ENCODE data around the gene COBLL1.
"Not testable (repeated sequence)": the region's sequence is repeated elsewhere in the genome, so short reads cannot be mapped to it uniquely, and the experiment has no call there.

Gene COBLL1

GRCh38 chr2:164719996-164720941 is 121.4 kb downstream of the COBLL1 start:
- DNase-seq (ENCODE audit: insufficient read length) (no peak), FAIRE-seq (no peak)
- TF ChIP-seq POLR2A (IDR thresholded peaks at IDR 0.05; ENCODE audit: low read depth, low read length) (no peak), TAF1 (IDR thresholded peaks at IDR 0.05; ENCODE audit: borderline replicate concordance, low read depth, low read length) (no peak), POLR2AphosphoS5 (IDR thresholded peaks at IDR 0.05; ENCODE audit: low read depth, low read length) (no peak)

- DNase-seq (ENCODE audit: insufficient read length) = no peak
- TF ChIP-seq TAF1 (IDR thresholded peaks at IDR 0.05; ENCODE audit: borderline replicate concordance, low read depth, low read length) = no peak
- no peak for TF ChIP-seq POLR2AphosphoS5 (IDR thresholded peaks at IDR 0.05; ENCODE audit: low read depth, low read length)
- no peak for TF ChIP-seq POLR2A (IDR thresholded peaks at IDR 0.05; ENCODE audit: low read depth, low read length)
- FAIRE-seq = no peak
Measured at GRCh38 chr2:164717000-164717803, 124.4 kb downstream of the COBLL1 start.

GRCh38 chr2:164714471-164714870 is 127.2 kb downstream of the COBLL1 start:
- TF ChIP-seq POLR2AphosphoS5 (IDR thresholded peaks at IDR 0.05; ENCODE audit: low read depth, low read length) = no peak
- TF ChIP-seq POLR2A (IDR thresholded peaks at IDR 0.05; ENCODE audit: low read depth, low read length) = no peak
- no peak for TF ChIP-seq TAF1 (IDR thresholded peaks at IDR 0.05; ENCODE audit: borderline replicate concordance, low read depth, low read length)
- FAIRE-seq = no peak
- DNase-seq (ENCODE audit: insufficient read length) = no peak

- TF ChIP-seq TAF1 (IDR thresholded peaks at IDR 0.05; ENCODE audit: borderline replicate concordance, low read depth, low read length) (no peak), POLR2AphosphoS5 (IDR thresholded peaks at IDR 0.05; ENCODE audit: low read depth, low read length) (no peak), POLR2A (IDR thresholded peaks at IDR 0.05; ENCODE audit: low read depth, low read length) (no peak)
- DNase-seq (ENCODE audit: insufficient read length) (no peak), FAIRE-seq (no peak)
Measured at GRCh38 chr2:164711766-164712138, 129.9 kb downstream of the COBLL1 start.

GRCh38 chr2:164710837-164711765 is 130.5 kb downstream of the COBLL1 start:
- no peak for FAIRE-seq
- DNase-seq (ENCODE audit: insufficient read length) = no peak
- TF ChIP-seq TAF1 (IDR thresholded peaks at IDR 0.05; ENCODE audit: borderline replicate concordance, low read depth, low read length) (no peak), POLR2AphosphoS5 (IDR thresholded peaks at IDR 0.05; ENCODE audit: low read depth, low read length) (no peak), POLR2A (IDR thresholded peaks at IDR 0.05; ENCODE audit: low read depth, low read length) (no peak)

- not testable (repeated sequence) for FAIRE-seq; DNase-seq (ENCODE audit: insufficient read length)
Measured at GRCh38 chr2:164710252-164710836, 131.3 kb downstream of the COBLL1 start.

- DNase-seq (ENCODE audit: insufficient read length) (no peak), FAIRE-seq (no peak)
- TF ChIP-seq TAF1 (IDR thresholded peaks at IDR 0.05; ENCODE audit: borderline replicate concordance, low read depth, low read length) (no peak), POLR2AphosphoS5 (IDR thresholded peaks at IDR 0.05; ENCODE audit: low read depth, low read length) (no peak), POLR2A (IDR thresholded peaks at IDR 0.05; ENCODE audit: low read depth, low read length) (no peak)
Measured at GRCh38 chr2:164706522-164706921, 135.1 kb downstream of the COBLL1 start.

GRCh38 chr2:164705412-164706167 is 136.0 kb downstream of the COBLL1 start:
- DNase-seq (ENCODE audit: insufficient read length) (no peak), FAIRE-seq (no peak)
- TF ChIP-seq POLR2AphosphoS5 (IDR thresholded peaks at IDR 0.05; ENCODE audit: low read depth, low read length) (no peak), POLR2A (IDR thresholded peaks at IDR 0.05; ENCODE audit: low read depth, low read length) (no peak), TAF1 (IDR thresholded peaks at IDR 0.05; ENCODE audit: borderline replicate concordance, low read depth, low read length) (no peak)

GRCh38 chr2:164703915-164704706 is 137.5 kb downstream of the COBLL1 start:
- no peak for FAIRE-seq
- DNase-seq (ENCODE audit: insufficient read length) = no peak
- no peak for TF ChIP-seq TAF1 (IDR thresholded peaks at IDR 0.05; ENCODE audit: borderline replicate concordance, low read depth, low read length)
- TF ChIP-seq POLR2AphosphoS5 (IDR thresholded peaks at IDR 0.05; ENCODE audit: low read depth, low read length) = no peak
- no peak for TF ChIP-seq POLR2A (IDR thresholded peaks at IDR 0.05; ENCODE audit: low read depth, low read length)

Data from GM12892 (cell line).